AG04450 (cell line): ENCODE measurements around the gene JADE3. TPM values are rescaled to one million over a fixed set of nuclear protein-coding genes. Genes with fewer than 3 reads are reported as not detected.
A peak's percentile ranks its signal among the peaks of the same experiment; 100 is the strongest.

Source experiments
- CTCF ChIA-PET: fragments of 300-600, 350-600 bp; formaldehyde crosslinking; extraction: SDS; loops from one replicate; lab custom pipeline; 2022; ENCODE audit warnings: antibody characterized with exemption, inconsistent platforms; lab: Charles Lee
- POLR2A ChIA-PET: fragments of 350-600 bp; formaldehyde crosslinking; extraction: SDS; loops from one replicate; lab custom pipeline; 2021; ENCODE audit warnings: antibody characterized with exemption, inconsistent platforms; lab: Yijun Ruan, JAX
- DNase-seq: peaks from one replicate; pipeline ENCODE4 v3.0.0-alpha.2; 2011; ENCODE audit warnings: low read depth, low spot score
- H3K27ac ChIP-seq: one replicate; pipeline ENCODE4 v1.5.1; 2012; ENCODE audit warnings: low read depth, low read length, control low read depth
- H3K27me3 ChIP-seq: one replicate; pipeline ENCODE4 v1.6.0; 2012; ENCODE audit warnings: low read length; ENCODE audit not compliant: control insufficient read depth, insufficient read depth
- H3K4me3 ChIP-seq: 2 replicates; pipeline ENCODE4 v1.5.1; 2011; ENCODE audit warnings: mild to moderate bottlenecking, low read depth, low read length, control low read depth
- H3K9me3 ChIP-seq: 2 replicates; pipeline ENCODE4 v1.5.1; 2012; ENCODE audit warnings: low read length; ENCODE audit not compliant: control insufficient read depth, insufficient read depth
- polyA plus RNA-seq: library from polyadenylated mRNA; depleted of rRNA; stranded (reverse); fragments of >200 nt; gene quantifications from 2 replicates; pipeline ENCODE4 v1.2.3, GENCODE V29; 2011
- TF ChIP-seq, protein P1 (sequence below): IDR thresholded peaks from 2 replicates; pipeline ENCODE4 v1.5.1; 2011; ENCODE audit warnings: low read depth, low read length, control low read depth, inconsistent platforms

JADE3 gene
- polyA plus RNA-seq, 1 experiment, result 7.7 TPM

DNA sequence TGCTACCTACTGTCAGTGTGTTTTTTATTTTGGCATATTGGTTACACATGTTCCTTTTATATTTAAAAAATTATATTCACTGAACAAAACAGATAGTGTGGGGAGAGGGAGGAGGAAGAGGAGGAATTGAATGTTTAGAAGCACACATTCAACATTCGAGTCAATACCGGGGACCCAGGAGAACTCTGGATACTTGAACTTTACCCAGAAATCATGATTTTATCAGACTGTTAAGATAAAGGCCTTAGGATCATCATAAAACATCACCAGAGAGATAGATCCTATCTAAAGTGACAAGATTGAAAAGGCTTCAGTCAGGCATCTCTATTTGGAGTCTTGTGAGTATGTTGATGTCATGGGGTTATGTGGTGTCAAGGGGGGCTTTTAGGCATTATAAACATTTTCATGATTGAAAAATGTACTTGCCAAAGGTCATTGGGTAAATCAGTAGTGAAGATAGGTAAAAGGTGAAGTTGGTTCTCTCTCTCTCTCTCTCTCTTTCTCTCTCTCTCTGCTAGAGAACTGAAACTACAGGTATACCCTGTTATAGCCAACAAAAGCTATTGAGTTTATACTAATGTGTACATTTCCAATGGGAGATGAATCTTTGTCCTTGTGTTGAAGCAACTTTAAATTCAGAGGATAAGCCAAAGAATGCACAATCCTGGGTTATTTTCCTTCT lies 149.2 kb downstream of the JADE3 start:
- no peaks in the 10 kb centered on the region for H3K27me3 ChIP-seq
- H3K9me3 ChIP-seq, result no peaks in the 10 kb centered on the region
- H3K4me3 ChIP-seq, result no peak overlapping the region
- no peak for DNase-seq
- POLR2A ChIA-PET, result no interaction called here
- CTCF ChIA-PET, result no interaction called here
- no peak overlapping the region for H3K27ac ChIP-seq
- TF ChIP-seq, protein P1, sequence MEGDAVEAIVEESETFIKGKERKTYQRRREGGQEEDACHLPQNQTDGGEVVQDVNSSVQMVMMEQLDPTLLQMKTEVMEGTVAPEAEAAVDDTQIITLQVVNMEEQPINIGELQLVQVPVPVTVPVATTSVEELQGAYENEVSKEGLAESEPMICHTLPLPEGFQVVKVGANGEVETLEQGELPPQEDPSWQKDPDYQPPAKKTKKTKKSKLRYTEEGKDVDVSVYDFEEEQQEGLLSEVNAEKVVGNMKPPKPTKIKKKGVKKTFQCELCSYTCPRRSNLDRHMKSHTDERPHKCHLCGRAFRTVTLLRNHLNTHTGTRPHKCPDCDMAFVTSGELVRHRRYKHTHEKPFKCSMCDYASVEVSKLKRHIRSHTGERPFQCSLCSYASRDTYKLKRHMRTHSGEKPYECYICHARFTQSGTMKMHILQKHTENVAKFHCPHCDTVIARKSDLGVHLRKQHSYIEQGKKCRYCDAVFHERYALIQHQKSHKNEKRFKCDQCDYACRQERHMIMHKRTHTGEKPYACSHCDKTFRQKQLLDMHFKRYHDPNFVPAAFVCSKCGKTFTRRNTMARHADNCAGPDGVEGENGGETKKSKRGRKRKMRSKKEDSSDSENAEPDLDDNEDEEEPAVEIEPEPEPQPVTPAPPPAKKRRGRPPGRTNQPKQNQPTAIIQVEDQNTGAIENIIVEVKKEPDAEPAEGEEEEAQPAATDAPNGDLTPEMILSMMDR, result no peak

DNA sequence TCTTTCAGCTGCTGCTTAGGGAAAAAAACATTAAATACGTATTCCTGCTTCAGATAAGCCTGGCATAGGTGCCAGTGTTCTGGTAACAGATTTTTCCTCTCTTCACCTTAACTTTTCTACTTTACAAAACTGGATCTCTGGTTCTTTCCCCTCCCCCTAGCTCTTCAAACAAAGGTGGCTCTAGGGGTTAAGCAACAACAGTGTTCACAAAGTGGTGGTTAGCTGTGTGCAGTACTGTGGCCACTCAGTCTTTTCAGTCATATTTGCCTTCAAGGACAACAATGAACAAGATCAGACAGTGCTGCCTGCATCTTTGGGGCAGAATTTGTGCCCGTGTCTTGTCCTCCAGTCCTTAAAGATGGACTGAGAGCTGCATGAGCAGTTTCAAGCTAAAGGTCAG lies 151.0 kb downstream of the JADE3 start:
- no peaks in the 10 kb centered on the region for H3K9me3 ChIP-seq
- CTCF ChIA-PET, result no interaction called here
- DNase-seq, result no peak
- POLR2A ChIA-PET, result no interaction called here
- TF ChIP-seq, protein P1, result no peak
- no peaks in the 10 kb centered on the region for H3K27me3 ChIP-seq
- H3K27ac ChIP-seq, result no peak overlapping the region
- no peak overlapping the region for H3K4me3 ChIP-seq

DNA sequence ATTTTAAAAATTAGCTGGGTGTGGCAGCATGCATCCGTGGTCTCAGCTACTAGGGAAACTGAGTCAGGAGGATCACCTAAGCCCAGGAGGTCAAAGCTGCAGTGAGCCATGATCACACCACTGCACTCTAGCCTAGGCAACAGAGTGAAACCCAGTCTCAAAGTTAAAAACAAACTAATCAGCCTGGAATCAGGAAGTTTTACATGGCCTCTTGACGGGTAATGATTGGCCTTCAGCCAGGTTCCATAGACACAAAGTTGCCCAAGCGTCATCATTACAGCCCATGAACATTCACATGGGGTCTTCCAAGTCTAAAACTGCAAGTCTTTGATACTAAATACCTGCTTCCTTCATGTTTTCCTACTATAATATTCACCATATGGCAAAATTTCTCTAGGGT lies 156.0 kb downstream of the JADE3 start:
- no peaks in the 10 kb centered on the region for H3K9me3 ChIP-seq
- ChIA-PET CTCF (no interaction called here), POLR2A (no interaction called here)

DNA sequence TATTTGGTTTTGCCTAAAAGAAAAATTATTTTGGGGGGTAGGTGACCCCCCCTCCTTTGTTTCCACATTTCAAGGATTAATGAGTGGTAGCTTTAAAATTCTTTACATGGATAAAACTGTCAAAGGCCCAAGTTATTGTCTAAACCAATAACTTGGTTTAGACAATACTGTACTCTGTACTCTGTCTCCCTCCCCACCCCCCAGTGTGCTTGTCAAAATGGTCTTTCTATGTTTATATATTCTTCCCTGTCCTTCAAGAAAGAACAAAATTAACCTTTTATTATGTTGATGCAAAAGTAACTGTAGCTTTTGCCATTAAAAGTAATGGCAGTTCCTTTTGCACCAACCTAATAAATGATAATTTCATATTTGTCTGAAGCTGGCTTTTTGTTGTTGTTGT lies 156.5 kb downstream of the JADE3 start:
- no peak for DNase-seq
- no peak overlapping the region for H3K27ac ChIP-seq
- ChIA-PET CTCF (interaction anchor here (1.1 kb wide), 1 partner anchor 38 kb away, joined by 3 read pairs; no protein-coding TSS in a partner anchor), POLR2A (no interaction called here)
- H3K9me3 ChIP-seq, result no peaks in the 10 kb centered on the region
- H3K27me3 ChIP-seq, result no peaks in the 10 kb centered on the region
- H3K4me3 ChIP-seq, result no peak overlapping the region
- TF ChIP-seq, protein P1, result no peak

More for the DNA sequence above, 156.0 kb downstream of the JADE3 start:
- Histone ChIP-seq H3K27ac (no peak overlapping the region), H3K4me3 (no peak overlapping the region), H3K27me3 (no peaks in the 10 kb centered on the region)
- DNase-seq, result no peak
- TF ChIP-seq, protein P1, result no peak

DNA sequence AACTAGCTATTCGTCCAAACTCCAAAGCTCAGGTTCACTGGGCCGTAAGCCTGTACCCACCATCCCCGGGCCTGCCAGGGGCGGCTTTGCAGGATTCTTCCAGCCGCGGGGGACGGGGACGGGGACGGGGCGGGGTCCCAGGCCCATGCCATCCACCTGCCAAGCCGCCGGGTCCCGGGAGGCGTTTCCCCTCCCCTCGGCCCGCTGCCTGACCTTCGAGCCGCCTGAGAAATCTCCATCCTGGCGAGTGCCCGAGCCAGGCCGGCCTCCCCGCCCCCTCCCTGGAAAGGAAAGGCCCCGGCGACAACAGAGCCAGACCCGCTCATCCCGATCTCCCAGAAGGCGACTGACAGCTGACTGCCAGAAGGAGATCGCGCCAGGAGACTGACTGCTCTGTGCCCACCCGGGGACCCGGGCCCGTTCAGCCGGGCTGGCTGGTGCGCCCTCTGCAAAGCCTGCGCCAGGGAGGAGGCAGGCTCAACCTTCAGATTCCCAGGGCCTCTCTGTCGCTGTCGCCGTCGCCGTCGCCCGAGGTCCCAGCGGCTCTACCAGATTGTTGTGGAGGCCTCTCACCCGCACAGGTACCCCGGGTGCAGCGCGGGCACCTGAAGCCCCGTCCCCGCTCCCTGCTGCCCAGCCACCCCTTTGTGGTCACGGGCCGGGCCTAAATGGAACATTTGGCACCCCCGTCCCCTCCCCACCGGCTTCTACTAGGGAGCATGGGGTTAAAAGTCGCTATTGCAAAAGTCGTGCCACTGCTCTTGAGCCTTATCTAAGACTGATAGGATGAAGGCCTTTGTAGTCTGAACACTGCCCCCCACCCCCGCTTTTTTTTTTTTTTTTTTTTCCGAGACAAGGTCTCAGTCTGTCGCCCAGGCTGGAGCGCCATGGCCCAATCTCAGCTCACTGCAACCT lies 166.2 kb downstream of the JADE3 start, which contains the start of gene RGN:
Gene RGN, plus strand, starts transcription at position 315 of the 915 bp plus-strand sequence. CDS start 2,702 bp downstream, outside the sequence.
- no peak for DNase-seq
- H3K9me3 ChIP-seq, result no peaks in the 10 kb centered on the region
- H3K27me3 ChIP-seq, result no peaks in the 10 kb centered on the region
- peak within 1 kb of the TSS; percentile 32 for H3K4me3 ChIP-seq
- no peak within 1 kb of the TSS for H3K27ac ChIP-seq
- ChIA-PET POLR2A (no interaction called here), CTCF (no interaction called here)
- TF ChIP-seq, protein P1, result no peak
